NB4 (cell line): Measurements from ENCODE around the gene KLHDC8A.

Experiments
- DNase-seq: peaks from one replicate; pipeline ENCODE4 v3.0.0; 2010; ENCODE audit warnings: low read depth
- H3K4me3 ChIP-seq: one replicate; pipeline ENCODE4 v1.5.1; 2011; ENCODE audit warnings: mild to moderate bottlenecking, low read depth, low read length, moderate library complexity
- MAX ChIP-seq: IDR thresholded peaks from 2 replicates; pipeline ENCODE4 v1.6.1; 2011; ENCODE audit warnings: low read depth, low read length
- MYC ChIP-seq: IDR thresholded peaks from 2 replicates; pipeline ENCODE4 v1.6.1; 2011; ENCODE audit warnings: low read depth, low read length
- POLR2A ChIP-seq: IDR thresholded peaks from 2 replicates; pipeline ENCODE4 v1.6.1; 2011; ENCODE audit warnings: mild to moderate bottlenecking; ENCODE audit not compliant: insufficient read length; ENCODE audit errors: extremely low read depth
- TF ChIP-seq, protein P1 (sequence below): IDR thresholded peaks from one replicate; pipeline ENCODE4 v1.5.1; 2012; ENCODE audit warnings: low read depth, low read length

The KLHDC8A gene

DNA sequence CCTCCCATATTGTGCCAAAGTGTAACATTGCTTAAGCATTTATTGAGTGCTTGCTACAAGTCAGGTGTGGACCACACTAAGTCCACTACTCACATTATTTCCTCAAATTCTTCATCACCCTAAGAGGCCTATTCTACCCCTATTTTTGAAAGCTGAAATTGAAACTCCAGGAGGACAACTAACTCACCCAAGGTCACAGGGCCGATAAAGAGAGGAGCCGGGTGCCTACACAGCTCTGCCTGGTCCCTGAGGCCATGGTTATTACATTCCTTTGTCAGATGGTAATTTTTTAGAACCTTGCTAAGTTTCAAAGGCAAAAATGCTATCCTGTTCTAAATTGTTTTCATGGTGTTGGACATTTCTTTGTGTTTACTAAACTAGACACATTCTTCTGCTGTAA lies 24.2 kb upstream of the KLHDC8A start:
- TF ChIP-seq MYC (no peak), MAX (no peak), POLR2A (no peak)
- TF ChIP-seq, protein P1, sequence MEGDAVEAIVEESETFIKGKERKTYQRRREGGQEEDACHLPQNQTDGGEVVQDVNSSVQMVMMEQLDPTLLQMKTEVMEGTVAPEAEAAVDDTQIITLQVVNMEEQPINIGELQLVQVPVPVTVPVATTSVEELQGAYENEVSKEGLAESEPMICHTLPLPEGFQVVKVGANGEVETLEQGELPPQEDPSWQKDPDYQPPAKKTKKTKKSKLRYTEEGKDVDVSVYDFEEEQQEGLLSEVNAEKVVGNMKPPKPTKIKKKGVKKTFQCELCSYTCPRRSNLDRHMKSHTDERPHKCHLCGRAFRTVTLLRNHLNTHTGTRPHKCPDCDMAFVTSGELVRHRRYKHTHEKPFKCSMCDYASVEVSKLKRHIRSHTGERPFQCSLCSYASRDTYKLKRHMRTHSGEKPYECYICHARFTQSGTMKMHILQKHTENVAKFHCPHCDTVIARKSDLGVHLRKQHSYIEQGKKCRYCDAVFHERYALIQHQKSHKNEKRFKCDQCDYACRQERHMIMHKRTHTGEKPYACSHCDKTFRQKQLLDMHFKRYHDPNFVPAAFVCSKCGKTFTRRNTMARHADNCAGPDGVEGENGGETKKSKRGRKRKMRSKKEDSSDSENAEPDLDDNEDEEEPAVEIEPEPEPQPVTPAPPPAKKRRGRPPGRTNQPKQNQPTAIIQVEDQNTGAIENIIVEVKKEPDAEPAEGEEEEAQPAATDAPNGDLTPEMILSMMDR, result no peak
- DNase-seq, result no peak
- H3K4me3 ChIP-seq, result no peak overlapping the region

GRCh38 chr1:205379056-205379455 lies 22.3 kb upstream of the KLHDC8A start:
- no peak overlapping the region for H3K4me3 ChIP-seq
- TF ChIP-seq MAX (no peak), POLR2A (no peak), MYC (no peak)
- TF ChIP-seq, protein P1, result no peak
- no peak for DNase-seq

GRCh38 chr1:205377355-205377754 lies 20.6 kb upstream of the KLHDC8A start:
- H3K4me3 ChIP-seq, result no peak overlapping the region
- DNase-seq, result no peak
- TF ChIP-seq, protein P1, result no peak
- no peak for TF ChIP-seq POLR2A
- no peak for TF ChIP-seq MYC
- no peak for TF ChIP-seq MAX

- peak; percentile 9 for DNase-seq
- H3K4me3 ChIP-seq, result no peak overlapping the region
- TF ChIP-seq MYC, result no peak
- TF ChIP-seq MAX, result no peak
- TF ChIP-seq POLR2A, result no peak
- TF ChIP-seq, protein P1, result no peak
Measured at GRCh38 chr1:205376739-205377138, 20.0 kb upstream of the KLHDC8A start.

DNA sequence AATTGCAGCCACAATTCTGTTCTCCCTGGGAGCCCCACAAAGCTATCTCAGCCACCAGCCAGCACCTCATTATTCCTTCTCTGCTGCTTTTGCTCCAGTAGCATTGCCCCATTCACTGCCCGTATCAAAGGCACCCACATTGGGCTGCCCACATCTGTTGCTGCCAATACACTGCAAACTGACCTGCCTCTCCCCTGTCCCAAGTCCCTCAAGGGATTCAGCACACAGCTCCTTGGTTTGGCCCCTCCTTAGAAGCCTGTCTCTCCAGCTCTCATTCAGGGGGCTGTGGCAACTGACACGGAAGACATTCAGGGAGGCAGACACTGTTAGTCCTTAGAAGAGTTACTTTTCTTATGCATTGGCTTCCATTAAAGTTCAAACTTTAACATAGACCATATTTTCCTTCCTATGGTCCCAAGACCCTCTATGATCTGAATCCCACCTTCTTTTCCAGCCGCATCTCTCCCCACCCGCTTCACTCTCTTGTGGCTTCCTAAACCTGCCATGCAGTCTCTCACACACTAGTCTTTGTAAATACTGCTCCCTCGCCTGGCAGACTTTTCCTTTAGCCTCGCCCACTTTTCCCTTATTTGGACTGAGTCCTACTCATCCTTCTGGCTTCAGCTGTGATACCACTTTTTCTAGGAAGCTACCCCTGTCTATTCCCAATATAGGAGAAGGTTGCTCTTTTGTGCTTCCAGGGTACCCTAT lies 19.3 kb upstream of the KLHDC8A start:
- no peak overlapping the region for H3K4me3 ChIP-seq
- no peak for DNase-seq
- TF ChIP-seq MAX (no peak), POLR2A (no peak), MYC (no peak)
- TF ChIP-seq, protein P1, result no peak
